ENCODE results near the gene ARHGAP8. TPM values are rescaled to one million over a fixed set of nuclear protein-coding genes. Genes with fewer than 3 reads are reported as not detected.
A peak's percentile ranks its signal among the peaks of the same experiment; 100 is the strongest.

ARHGAP8 gene
- 0.61 and 0.96 TPM in 2 replicates for total RNA-seq
- long read RNA-seq, partial matches to known transcripts, result 1 of 1 reads
- long read RNA-seq, other reads (novel, unspliced or antisense), result 0 of 1 reads

- no peak for DNase-seq (ENCODE audit: low read depth, low spot score)
- H3K9me3 Mint-ChIP-seq, result no peaks in the 10 kb centered on the region
These were observed at the start of gene ARHGAP8 for GRCh38 chr22:44752285-44753188. Gene ARHGAP8, plus strand, starts transcription at chr22:44752575. Its CDS starts 33,953 bp downstream, at chr22:44786528.

GRCh38 chr22:44703255-44703870 is 49.0 kb upstream of the ARHGAP8 start:
- peak overlapping the region; percentile 89 for H3K4me3 Mint-ChIP-seq
- no peaks in the 10 kb centered on the region for H3K9me3 Mint-ChIP-seq
- H3K36me3 Mint-ChIP-seq (ENCODE audit: low read depth), result no peaks in the 10 kb centered on the region
- no peak for TF ChIP-seq CTCF (conservative IDR thresholded peaks at IDR 0.05)
- H3K27me3 Mint-ChIP-seq (ENCODE audit: low read depth), result peaks cover 14% of the 10 kb centered on the region
- no peak for DNase-seq (ENCODE audit: low read depth, low spot score)
- H3K4me1 Mint-ChIP-seq, result peaks cover 28% of the 10 kb centered on the region
- H3K27ac Mint-ChIP-seq (ENCODE audit: unreplicated experiment), result no peak overlapping the region

More at GRCh38 chr22:44752285-44753188, at the start of gene ARHGAP8:
- no peak for TF ChIP-seq CTCF (conservative IDR thresholded peaks at IDR 0.05)
- no peaks in the 10 kb centered on the region for H3K36me3 Mint-ChIP-seq (ENCODE audit: low read depth)
- no peak within 1 kb of the TSS for H3K4me3 Mint-ChIP-seq
- H3K4me1 Mint-ChIP-seq, result no peaks in the 10 kb centered on the region
- no peak within 1 kb of the TSS for H3K27ac Mint-ChIP-seq (ENCODE audit: unreplicated experiment)
- H3K27me3 Mint-ChIP-seq (ENCODE audit: low read depth), result peaks cover 73% of the 10 kb centered on the region

- no peak for DNase-seq (ENCODE audit: low read depth, low spot score)
- no peaks in the 10 kb centered on the region for H3K9me3 Mint-ChIP-seq
- no peaks in the 10 kb centered on the region for H3K36me3 Mint-ChIP-seq (ENCODE audit: low read depth)
- no peak overlapping the region for H3K27ac Mint-ChIP-seq (ENCODE audit: unreplicated experiment)
- TF ChIP-seq CTCF (conservative IDR thresholded peaks at IDR 0.05), result no peak
- H3K4me3 Mint-ChIP-seq, result peak overlapping the region; percentile 66
- H3K4me1 Mint-ChIP-seq, result peaks cover 18% of the 10 kb centered on the region
- H3K27me3 Mint-ChIP-seq (ENCODE audit: low read depth), result peaks cover 12% of the 10 kb centered on the region
These were observed 48.0 kb upstream of the ARHGAP8 start for GRCh38 chr22:44704159-44705021.

GRCh38 chr22:44705022-44705297 is 47.4 kb upstream of the ARHGAP8 start:
- Mint-ChIP-seq H3K4me1 (peaks cover 13% of the 10 kb centered on the region), H3K9me3 (no peaks in the 10 kb centered on the region), H3K27ac (ENCODE audit: unreplicated experiment) (no peak overlapping the region), H3K4me3 (peak overlapping the region; percentile 66), H3K36me3 (ENCODE audit: low read depth) (no peaks in the 10 kb centered on the region), H3K27me3 (ENCODE audit: low read depth) (peaks cover 12% of the 10 kb centered on the region)
- no peak for DNase-seq (ENCODE audit: low read depth, low spot score)
- no peak for TF ChIP-seq CTCF (conservative IDR thresholded peaks at IDR 0.05)

- Mint-ChIP-seq H3K4me1 (peaks cover 13% of the 10 kb centered on the region), H3K9me3 (no peaks in the 10 kb centered on the region), H3K27ac (ENCODE audit: unreplicated experiment) (no peak overlapping the region), H3K4me3 (peak overlapping the region; percentile 9), H3K36me3 (ENCODE audit: low read depth) (no peaks in the 10 kb centered on the region), H3K27me3 (ENCODE audit: low read depth) (peaks cover 12% of the 10 kb centered on the region)
- no peak for DNase-seq (ENCODE audit: low read depth, low spot score)
- TF ChIP-seq CTCF (conservative IDR thresholded peaks at IDR 0.05), result no peak
These were observed 45.9 kb upstream of the ARHGAP8 start for GRCh38 chr22:44706488-44706887.

All from neural crest cell (in vitro differentiated cells).